A549 (cell line): ENCODE results near the gene ARHGAP25. TPM values are rescaled to one million over a fixed set of nuclear protein-coding genes. Genes with fewer than 3 reads are reported as not detected.

ENCODE experiments used
- ATAC-seq, 2 experiments: fragments of 200-7000 bp in 1 of 2; fragments of >200 bp in 1 of 2; cut with Nextera tagmentation in 1 of 2; cut with Tn5 transposase in 1 of 2; 3 replicates each; pipeline versions ENCODE4 v1.8.0 to v1.9.1; 2018 to 2020; ENCODE audit warnings: mild to moderate bottlenecking in 1 of 2, moderate library complexity in 1 of 2
- CTCF ChIA-PET: fragments of 300-600 bp; sonication (Branson Sonifier 250); formaldehyde crosslinking; extraction: SDS; loops from one replicate; lab custom pipeline; 2021; ENCODE audit warnings: antibody characterized with exemption, inconsistent platforms; lab: Yijun Ruan, JAX
- POLR2A ChIA-PET: fragments of 350-600 bp; formaldehyde crosslinking; extraction: SDS; loops from one replicate; lab custom pipeline; 2021; ENCODE audit warnings: antibody characterized with exemption, inconsistent platforms; lab: Yijun Ruan, JAX
- DNase-seq, 2 experiments: peaks; one replicate each; pipeline versions ENCODE4 v3.0.0 to v3.0.0-alpha.2; 2011 to 2016; ENCODE audit warnings: low read depth in 1 of 2, low spot score in 1 of 2
- FAIRE-seq: peaks from 2 replicates; lab custom pipeline; 2011; peaks lifted over from hg19 to GRCh38; lab: Jason Lieb, UNC
- H3K27ac ChIP-seq, 2 experiments: fragments of >200 bp; sonication (Bioruptor Twin); formaldehyde crosslinking; 3 replicates each; pipeline ENCODE4 v1.5.1; 2016 to 2017
- H3K4me1 ChIP-seq: fragments of >200 bp; sonication (Bioruptor Twin); formaldehyde crosslinking; 3 replicates; pipeline ENCODE4 v1.6.1; 2016
- H3K4me2 ChIP-seq: fragments of >200 bp; sonication (Bioruptor Twin); formaldehyde crosslinking; 3 replicates; pipeline ENCODE4 v1.6.1; 2016
- H3K4me3 ChIP-seq: fragments of >200 bp; sonication (Bioruptor Twin); formaldehyde crosslinking; 3 replicates; pipeline ENCODE4 v1.5.1; 2016
- H3K9me3 ChIP-seq: fragments of >200 bp; sonication (Bioruptor Twin); formaldehyde crosslinking; 3 replicates; pipeline ENCODE4 v1.6.1; 2016
- ATOH8 ChIP-seq: fragments of 250-450 bp; sonication (Bioruptor Pico); IDR thresholded peaks from 2 replicates; pipeline ENCODE4 v1.5.0; 2020; ENCODE audit warnings: low read depth, mild to moderate bottlenecking, moderate library complexity
- BCL3 ChIP-seq: fragments of >200 bp; sonication (Bioruptor Twin); formaldehyde crosslinking; IDR thresholded peaks from 3 replicates; pipeline ENCODE4 v1.6.1; 2016
- BHLHE40 ChIP-seq: IDR thresholded peaks from 2 replicates; pipeline ENCODE4 v1.6.1; 2012; ENCODE audit warnings: low read depth, low read length, inconsistent platforms
- CBX8 ChIP-seq: fragments of 200-600 bp; sonication (generic); IDR thresholded peaks from 2 replicates; pipeline ENCODE4 v1.6.1; 2016
- CEBPB ChIP-seq, 2 experiments: fragments of >200 bp in 1 of 2; sonication (Bioruptor Twin) in 1 of 2; formaldehyde crosslinking in 1 of 2; IDR thresholded peaks; 2 replicates each; pipeline ENCODE4 v1.6.1; 2012 to 2016
- CHD4 ChIP-seq: fragments of 200-600 bp; sonication (generic); IDR thresholded peaks from 2 replicates; pipeline ENCODE4 v1.6.1; 2016; ENCODE audit warnings: antibody characterized with exemption, mild to moderate bottlenecking, borderline replicate concordance
- E2F6 ChIP-seq: IDR thresholded peaks from 2 replicates; pipeline ENCODE4 v1.6.1; 2012; ENCODE audit warnings: low read depth, borderline replicate concordance
- EHMT2 ChIP-seq: fragments of 200-600 bp; sonication (generic); IDR thresholded peaks from 2 replicates; pipeline ENCODE4 v1.6.1; 2016; ENCODE audit warnings: antibody characterized with exemption, low read depth, mild to moderate bottlenecking, moderate library complexity
- ELK1 ChIP-seq: fragments of 150-350 bp; IDR thresholded peaks from 2 replicates; pipeline ENCODE4 v1.6.1; 2014; ENCODE audit warnings: low read depth, mild to moderate bottlenecking, low read length
- FOSB ChIP-seq: fragments of 250-450 bp; sonication (Bioruptor Pico); IDR thresholded peaks from 2 replicates; pipeline ENCODE4 v1.5.0; 2020; ENCODE audit warnings: mild to moderate bottlenecking, moderate library complexity
- FOSL2 ChIP-seq, 2 experiments: fragments of 450-650 bp in 1 of 2; fragments of >200 bp in 1 of 2; sonication (Bioruptor Twin) in 1 of 2; formaldehyde crosslinking; IDR thresholded peaks; 2 replicates each; pipeline versions ENCODE4 v1.5.0 to v1.6.1; 2016 to 2020; ENCODE audit warnings: mild to moderate bottlenecking in 1 of 2, moderate library complexity in 1 of 2
- HDAC2 ChIP-seq: fragments of 200-600 bp; sonication (generic); IDR thresholded peaks from 2 replicates; pipeline ENCODE4 v1.6.1; 2016
- HOXA7 ChIP-seq: fragments of 250-450 bp; sonication (Bioruptor Pico); IDR thresholded peaks from 2 replicates; pipeline ENCODE4 v1.5.0; 2020; ENCODE audit warnings: mild to moderate bottlenecking, moderate library complexity
- HOXB13 ChIP-seq: fragments of 250-450 bp; sonication (Bioruptor Pico); IDR thresholded peaks from 2 replicates; pipeline ENCODE4 v1.5.0; 2020; ENCODE audit warnings: low read depth, mild to moderate bottlenecking, moderate library complexity
- JUNB ChIP-seq: fragments of >200 bp; sonication (Bioruptor Twin); formaldehyde crosslinking; IDR thresholded peaks from 2 replicates; pipeline ENCODE4 v1.6.1; 2016
- KDM5A ChIP-seq: fragments of 200-600 bp; sonication (generic); IDR thresholded peaks from 2 replicates; pipeline ENCODE4 v1.6.1; 2016; ENCODE audit warnings: antibody characterized with exemption, mild to moderate bottlenecking
- NFE2L2 ChIP-seq: fragments of 150-350 bp; conservative IDR thresholded peaks from 2 replicates; pipeline ENCODE4 v1.6.1; 2014; ENCODE audit warnings: low read length
- NR3C1 ChIP-seq: fragments of >200 bp; sonication (Bioruptor Twin); formaldehyde crosslinking; IDR thresholded peaks from 3 replicates; pipeline ENCODE4 v1.6.1; 2017
- PBX3 ChIP-seq: IDR thresholded peaks from 2 replicates; pipeline ENCODE4 v1.6.1; 2012
- POLR2A ChIP-seq: IDR thresholded peaks from 2 replicates; pipeline ENCODE4 v1.6.1; 2012; ENCODE audit warnings: mild to moderate bottlenecking, low read length
- RAD21 ChIP-seq, 2 experiments: fragments of >200 bp in 1 of 2; sonication (Bioruptor Twin) in 1 of 2; formaldehyde crosslinking in 1 of 2; IDR thresholded peaks in 1 of 2; conservative IDR thresholded peaks in 1 of 2; 2 replicates in 1 of 2; 3 replicates in 1 of 2; pipeline ENCODE4 v1.6.1; 2012 to 2018; ENCODE audit warnings: inconsistent platforms in 1 of 2
- RCOR1 ChIP-seq: fragments of 150-350 bp; IDR thresholded peaks from 2 replicates; pipeline ENCODE4 v1.6.1; 2014; ENCODE audit warnings: antibody characterized with exemption, low read length, low read depth
- REST ChIP-seq: fragments of 200-600 bp; sonication (generic); IDR thresholded peaks from 2 replicates; pipeline ENCODE4 v1.6.1; 2016; ENCODE audit warnings: antibody characterized with exemption, mild to moderate bottlenecking, moderate library complexity
- RFX5 ChIP-seq: fragments of 450-650 bp; IDR thresholded peaks from 2 replicates; pipeline ENCODE4 v1.7.1; 2014; ENCODE audit warnings: antibody characterized with exemption, mild to moderate bottlenecking, moderate library complexity
- SMC3 ChIP-seq: fragments of >200 bp; sonication (Bioruptor Twin); formaldehyde crosslinking; IDR thresholded peaks from 3 replicates; pipeline ENCODE4 v1.6.1; 2018; ENCODE audit warnings: inconsistent platforms
- ZC3H11A ChIP-seq: fragments of 450-650 bp; IDR thresholded peaks from 2 replicates; pipeline ENCODE4 v1.6.1; 2014; ENCODE audit warnings: antibody characterized with exemption, mild to moderate bottlenecking
- ZFP36 ChIP-seq: fragments of 450-650 bp; IDR thresholded peaks from 2 replicates; pipeline ENCODE4 v1.6.1; 2014; ENCODE audit warnings: borderline replicate concordance; ENCODE audit not compliant: partially characterized antibody
- WGBS: methylation state at CpG from one replicate; pipeline ENCODE4 v1.1.6; 2017; ENCODE audit errors: missing lambda C conversion rate; 5-methylcytosine and 5-hydroxymethylcytosine counted together
- polyA plus RNA-seq, 4 experiments: library from polyadenylated mRNA; depleted of rRNA in 3 of 4; stranded (reverse); fragments of >200 nt; fragmentation: RNase III in 1 of 4; extraction: RNeasy Plus Mini Kit Qiagen cat#74134 plus additional on column Dnase treatment in 1 of 4; gene quantifications; 2 replicates in 3 of 4; 3 replicates in 1 of 4; pipeline ENCODE4 v1.2.3, GENCODE V29; 2011 to 2017

The ARHGAP25 gene
- polyA plus RNA-seq, 2 of the 4 experiments (the other 2 are of a cell fraction) = 0.50 to 2.4 TPM

- H3K4me1 ChIP-seq = no peaks in the 10 kb centered on the region
- no peak overlapping the region for H3K4me2 ChIP-seq
- WGBS = 74% methylated on average over 1 of the region's 1 CpG
- H3K9me3 ChIP-seq = no peaks in the 10 kb centered on the region
- DNase-seq (no peak), FAIRE-seq (no peak), ATAC-seq (no peak)
- POLR2A ChIA-PET = no interaction called here
- H3K27ac ChIP-seq = no peak overlapping the region
- CTCF ChIA-PET = interaction anchor here (0.7 to 8.4 kb wide), 7 partner anchors 9 to 175 kb away, joined by 3 to 227 read pairs (median 4); no protein-coding TSS in a partner anchor
- H3K4me3 ChIP-seq = no peak overlapping the region
- TF ChIP-seq EHMT2 (no peak), E2F6 (no peak), NR3C1 (no peak), PBX3 (no peak), ATOH8 (CRISPR knock-in tag) (no peak), ZC3H11A (no peak), BCL3 (no peak), ELK1 (no peak), ZFP36 (no peak), CHD4 (no peak), FOSL2 (IDR thresholded peaks at IDR 0.05) (no peak), FOSL2 (CRISPR knock-in tag; IDR thresholded peaks at IDR 0.05) (no peak), POLR2A (no peak), CEBPB (IDR thresholded peaks at IDR 0.05) (no peak), NFE2L2 (no peak), REST (no peak)
- TF ChIP-seq, all 56 proteins: peak for 0
Observed at GRCh38 chr2:68748568-68748967, 14.0 kb downstream of the ARHGAP25 start.

- no peak for DNase-seq
- 81% methylated on average over 6 of the region's 6 CpGs for WGBS
- Histone ChIP-seq H3K4me3 (no peak overlapping the region), H3K4me2 (no peak overlapping the region), H3K4me1 (no peaks in the 10 kb centered on the region), H3K27ac (no peak overlapping the region), H3K9me3 (no peaks in the 10 kb centered on the region)
- no peak for FAIRE-seq
- ATAC-seq = no peak
- CTCF ChIA-PET = interaction anchor here (0.7 to 8.4 kb wide), 16 partner anchors 8 to 285 kb away, joined by 3 to 227 read pairs (median 4); partner anchors contain the start of genes APLF and FBXO48
- POLR2A ChIA-PET = no interaction called here
- no peak for TF ChIP-seq JUNB
- no peak for TF ChIP-seq CBX8
- TF ChIP-seq FOSB = no peak
- no peak for TF ChIP-seq SMC3
- TF ChIP-seq HDAC2 = no peak
- TF ChIP-seq ATOH8 (CRISPR knock-in tag) = no peak
- TF ChIP-seq RCOR1 = no peak
- TF ChIP-seq BHLHE40 = no peak
- no peak for TF ChIP-seq HOXA7 (CRISPR knock-in tag)
- TF ChIP-seq RAD21 (conservative IDR thresholded peaks at IDR 0.05 in 1 of 2, IDR thresholded peaks at IDR 0.05 in 1 of 2) = no peak
- TF ChIP-seq HOXB13 = no peak
- no peak for TF ChIP-seq KDM5A
- TF ChIP-seq RFX5 = no peak
Observed at GRCh38 chr2:68749345-68749744, 14.7 kb downstream of the ARHGAP25 start.
